Left ventricle myocardium inferior (tissue), 1 donor: ENCODE results near the gene SHH. TPM values are rescaled to one million over a fixed set of nuclear protein-coding genes. Genes with fewer than 3 reads are reported as not detected.

Experiments
- DNase-seq: peaks from one replicate; pipeline ENCODE4 v3.0.0-alpha.2; 2020
- H3K27ac ChIP-seq: fragments of 200-600 bp; replicated peaks from 2 replicates; pipeline ENCODE4 v1.8.0; 2021
- H3K27me3 ChIP-seq: fragments of 200-600 bp; 2 replicates; pipeline ENCODE4 v1.8.0; 2021; ENCODE audit warnings: low read depth
- H3K36me3 ChIP-seq: fragments of 200-600 bp; 2 replicates; pipeline ENCODE4 v1.8.0; 2021
- H3K4me1 ChIP-seq: fragments of 200-600 bp; 2 replicates; pipeline ENCODE4 v1.8.0; 2021
- H3K4me3 ChIP-seq: fragments of 200-600 bp; 2 replicates; pipeline ENCODE4 v1.8.0; 2021; ENCODE audit warnings: mild to moderate bottlenecking, moderate library complexity
- H3K9me3 ChIP-seq: fragments of 200-600 bp; replicated peaks from 2 replicates; pipeline ENCODE4 v1.8.0; 2021
- intact Hi-C: fragments of 100-400 bp; cut with micrococcal nuclease; formaldehyde crosslinking; loops from one replicate; pipeline ENCODE4 v1.11.0; 2022
- total RNA-seq: library from RNA; stranded (reverse); fragmentation: NEBNext Ultra II Directional; extraction: Animal tissue kit (Norgen Biotek cat#: 25700); gene quantifications from one replicate; pipeline ENCODE4 v1.2.1, GENCODE V29; 2021
- TF ChIP-seq, protein P1 (sequence below): fragments of 200-600 bp; IDR thresholded peaks from 2 replicates; pipeline ENCODE4 v1.8.0; 2021; ENCODE audit warnings: antibody characterized with exemption, mild to moderate bottlenecking, borderline replicate concordance
- donor health status: DM: no; HTN: yes; CAD: no; lungs with severe emphysema.

Gene SHH
- total RNA-seq, 1 donor from 2014 or later = not detected

DNA sequence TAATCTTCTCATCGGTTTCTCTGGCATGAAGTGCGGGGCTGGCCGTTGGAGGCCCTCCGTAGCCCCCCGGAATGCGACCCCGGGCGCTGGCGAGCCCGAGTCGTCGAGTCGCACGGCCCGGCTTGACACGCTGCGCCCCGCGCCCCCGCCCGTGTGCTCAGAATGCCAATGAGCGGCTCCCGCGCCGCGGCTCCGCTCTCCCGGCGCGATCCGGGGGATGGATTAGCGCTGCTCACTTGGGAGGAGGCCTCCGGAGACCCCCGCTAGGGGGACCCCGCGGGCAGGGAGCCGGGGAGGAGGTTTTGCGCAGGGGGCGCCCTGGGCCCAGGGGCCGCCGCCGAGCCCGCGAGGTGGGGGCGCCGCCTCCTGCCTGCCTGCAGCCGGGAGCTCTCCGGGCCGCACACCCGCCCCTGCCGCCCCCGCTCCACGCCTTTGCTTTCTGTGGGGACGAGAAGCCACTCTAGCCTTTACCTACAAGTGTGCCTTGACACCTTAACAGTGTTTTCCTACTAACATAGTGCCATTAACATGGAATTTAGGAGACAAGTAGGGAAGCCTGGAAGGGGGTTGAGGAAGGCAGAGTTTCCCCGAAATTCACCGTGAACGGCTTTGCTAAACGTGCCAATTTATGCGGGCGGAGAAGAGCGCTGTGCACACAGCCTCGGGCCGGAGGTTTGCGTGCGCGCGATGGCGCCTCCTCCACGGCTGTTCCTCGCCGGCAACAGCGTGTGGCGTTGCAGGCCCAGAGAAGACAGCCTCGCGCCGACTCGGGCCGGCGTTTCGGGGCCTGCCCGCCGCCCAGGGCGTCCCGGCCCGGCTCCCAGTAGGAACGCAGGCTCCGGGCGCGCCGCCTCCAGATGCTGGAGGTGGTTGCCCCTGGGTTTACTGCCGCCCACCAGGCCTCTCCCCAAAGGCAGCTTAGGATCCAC is 7.1 kb downstream of the SHH start:
- Histone ChIP-seq H3K36me3 (no peaks in the 10 kb centered on the region), H3K4me1 (peaks cover 63% of the 10 kb centered on the region), H3K4me3 (peak overlapping the region; percentile 63), H3K9me3 (no peaks in the 10 kb centered on the region), H3K27ac (no peak overlapping the region), H3K27me3 (peaks cover 100% of the 10 kb centered on the region)
- peak; percentile 44 for DNase-seq
- TF ChIP-seq, protein P1, sequence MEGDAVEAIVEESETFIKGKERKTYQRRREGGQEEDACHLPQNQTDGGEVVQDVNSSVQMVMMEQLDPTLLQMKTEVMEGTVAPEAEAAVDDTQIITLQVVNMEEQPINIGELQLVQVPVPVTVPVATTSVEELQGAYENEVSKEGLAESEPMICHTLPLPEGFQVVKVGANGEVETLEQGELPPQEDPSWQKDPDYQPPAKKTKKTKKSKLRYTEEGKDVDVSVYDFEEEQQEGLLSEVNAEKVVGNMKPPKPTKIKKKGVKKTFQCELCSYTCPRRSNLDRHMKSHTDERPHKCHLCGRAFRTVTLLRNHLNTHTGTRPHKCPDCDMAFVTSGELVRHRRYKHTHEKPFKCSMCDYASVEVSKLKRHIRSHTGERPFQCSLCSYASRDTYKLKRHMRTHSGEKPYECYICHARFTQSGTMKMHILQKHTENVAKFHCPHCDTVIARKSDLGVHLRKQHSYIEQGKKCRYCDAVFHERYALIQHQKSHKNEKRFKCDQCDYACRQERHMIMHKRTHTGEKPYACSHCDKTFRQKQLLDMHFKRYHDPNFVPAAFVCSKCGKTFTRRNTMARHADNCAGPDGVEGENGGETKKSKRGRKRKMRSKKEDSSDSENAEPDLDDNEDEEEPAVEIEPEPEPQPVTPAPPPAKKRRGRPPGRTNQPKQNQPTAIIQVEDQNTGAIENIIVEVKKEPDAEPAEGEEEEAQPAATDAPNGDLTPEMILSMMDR = peak; percentile 61
- intact Hi-C loops = loop anchor here (10.0 kb wide), 1 partner anchor 670 kb away; no protein-coding TSS in a partner anchor

DNA sequence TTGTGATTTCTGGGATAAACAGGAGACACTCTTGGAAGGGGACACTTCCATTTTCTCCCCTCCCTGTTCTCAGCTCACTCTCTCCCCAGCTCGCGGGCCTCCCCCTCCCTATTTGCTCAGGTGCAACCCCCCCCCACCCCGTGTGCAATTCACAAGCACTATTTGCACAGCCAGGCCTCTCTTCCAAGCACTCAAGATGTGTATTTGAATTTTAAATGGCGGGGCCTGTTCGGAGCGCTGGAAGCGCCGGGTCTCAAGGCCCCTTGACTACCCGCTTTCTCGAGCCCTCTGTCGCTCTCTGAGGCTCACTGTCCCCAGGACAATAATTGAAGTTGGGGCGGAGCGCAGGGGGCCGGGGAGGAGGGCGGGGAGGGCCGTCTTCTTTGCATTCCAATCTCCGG is 7.8 kb downstream of the SHH start:
- no peak for DNase-seq
- H3K4me1 ChIP-seq = peaks cover 58% of the 10 kb centered on the region
- TF ChIP-seq, protein P1 = no peak
- H3K36me3 ChIP-seq = no peaks in the 10 kb centered on the region
- H3K27ac ChIP-seq = no peak overlapping the region
- peak overlapping the region; percentile 63 for H3K4me3 ChIP-seq
- no peaks in the 10 kb centered on the region for H3K9me3 ChIP-seq
- intact Hi-C loops = loop anchor here (10.0 kb wide), 1 partner anchor 670 kb away; no protein-coding TSS in a partner anchor
- H3K27me3 ChIP-seq = peaks cover 100% of the 10 kb centered on the region

DNA sequence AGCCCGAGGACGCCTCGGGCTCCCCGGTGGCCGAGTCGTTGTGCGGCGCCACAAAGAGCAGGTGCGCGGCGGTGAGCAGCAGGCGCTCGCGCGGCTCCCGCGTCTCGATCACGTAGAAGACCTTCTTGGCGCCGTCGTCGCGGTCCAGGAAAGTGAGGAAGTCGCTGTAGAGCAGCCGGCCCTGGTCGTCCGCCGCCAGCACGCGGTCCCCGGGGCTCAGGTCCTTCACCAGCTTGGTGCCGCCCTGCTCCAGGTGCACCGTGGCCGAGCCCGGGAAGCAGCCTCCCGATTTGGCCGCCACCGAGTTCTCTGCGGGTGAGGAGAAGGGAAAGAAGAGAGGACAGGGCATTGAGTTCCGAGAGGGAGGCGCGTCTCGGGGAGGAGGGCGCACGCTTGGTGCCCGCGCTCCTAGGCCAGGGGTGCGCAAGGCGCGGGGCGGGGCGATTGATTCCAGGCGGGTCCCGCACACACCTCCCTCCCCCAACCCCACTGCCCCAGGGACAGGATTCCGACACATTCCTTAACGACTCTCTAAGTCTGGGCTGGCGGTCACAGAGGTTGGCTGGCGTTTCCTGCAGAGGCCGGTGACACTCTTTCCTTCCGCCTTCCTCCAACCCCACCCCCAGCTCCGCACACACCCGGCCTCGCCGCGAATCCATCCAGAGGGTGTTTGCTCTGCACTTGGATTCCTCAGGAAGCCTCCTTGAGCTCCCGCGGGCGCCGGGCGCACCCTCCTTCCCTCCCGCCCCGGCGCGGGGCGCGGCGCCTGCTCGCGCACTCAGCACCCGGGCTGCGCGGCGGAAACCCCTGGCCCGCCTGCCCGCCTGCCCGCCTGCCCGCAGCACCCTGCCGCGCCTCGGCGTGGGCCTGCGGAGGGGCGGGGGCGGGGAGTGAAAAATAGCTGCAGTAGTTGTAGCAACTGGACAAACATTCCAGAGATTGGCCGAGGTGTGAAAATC is 8.6 kb downstream of the SHH start:
- DNase-seq = no peak
- H3K9me3 ChIP-seq = no peaks in the 10 kb centered on the region
- H3K36me3 ChIP-seq = no peaks in the 10 kb centered on the region
- TF ChIP-seq, protein P1 = no peak
- H3K4me1 ChIP-seq = peaks cover 53% of the 10 kb centered on the region
- intact Hi-C loops = loop anchor here (10.0 kb wide), 1 partner anchor 671 kb away; no protein-coding TSS in a partner anchor
- peak overlapping the region; percentile 63 for H3K4me3 ChIP-seq
- H3K27ac ChIP-seq = no peak overlapping the region
- peaks cover 100% of the 10 kb centered on the region for H3K27me3 ChIP-seq

DNA sequence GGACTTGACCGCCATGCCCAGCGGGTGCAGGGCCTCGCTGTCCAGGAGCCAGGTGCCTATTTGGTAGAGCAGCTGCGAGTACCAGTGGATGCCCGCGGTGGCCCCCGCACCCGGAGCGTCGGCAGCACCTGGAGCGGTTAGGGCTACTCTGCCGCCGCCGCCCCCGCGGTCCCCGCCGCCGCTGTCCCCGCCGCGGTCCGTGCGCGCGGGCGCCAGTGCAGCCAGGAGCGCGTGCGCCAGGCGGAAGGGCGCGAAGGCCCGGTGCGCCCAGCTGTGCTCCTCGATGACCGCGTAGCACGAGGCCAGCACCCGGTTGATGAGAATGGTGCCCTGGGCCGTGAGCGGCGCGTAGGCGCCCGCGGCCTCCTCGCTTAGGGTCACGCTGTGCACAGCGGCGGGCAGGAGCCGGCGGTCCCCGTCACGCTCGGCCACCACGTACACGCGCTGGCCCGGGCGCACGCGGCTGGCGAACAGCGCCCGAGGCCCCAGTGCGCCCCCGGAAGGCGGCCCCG is 9.3 kb downstream of the SHH start:
- no peak for DNase-seq

More for the DNA sequence above, 9.3 kb downstream of the SHH start:
- Histone ChIP-seq H3K9me3 (no peaks in the 10 kb centered on the region), H3K4me3 (peak overlapping the region; percentile 63), H3K27ac (no peak overlapping the region), H3K4me1 (peaks cover 45% of the 10 kb centered on the region), H3K27me3 (peaks cover 100% of the 10 kb centered on the region), H3K36me3 (no peaks in the 10 kb centered on the region)
- intact Hi-C loops = loop anchor here (10.0 kb wide), 1 partner anchor 672 kb away; no protein-coding TSS in a partner anchor
- TF ChIP-seq, protein P1 = no peak
